HG03280 (cell line): Measurements from ENCODE around the gene PLAU.
"Not testable (repeated sequence)": the region's sequence is repeated elsewhere in the genome, so short reads cannot be mapped to it uniquely, and the experiment has no call there.

Experiments used
- ATAC-seq: cut with Tn5 transposase; IDR thresholded peaks from one replicate; pipeline ENCODE4 v1.9.1; 2021; ENCODE audit warnings: mild to moderate bottlenecking, moderate library complexity; ENCODE audit not compliant: unreplicated experiment

PLAU gene

DNA sequence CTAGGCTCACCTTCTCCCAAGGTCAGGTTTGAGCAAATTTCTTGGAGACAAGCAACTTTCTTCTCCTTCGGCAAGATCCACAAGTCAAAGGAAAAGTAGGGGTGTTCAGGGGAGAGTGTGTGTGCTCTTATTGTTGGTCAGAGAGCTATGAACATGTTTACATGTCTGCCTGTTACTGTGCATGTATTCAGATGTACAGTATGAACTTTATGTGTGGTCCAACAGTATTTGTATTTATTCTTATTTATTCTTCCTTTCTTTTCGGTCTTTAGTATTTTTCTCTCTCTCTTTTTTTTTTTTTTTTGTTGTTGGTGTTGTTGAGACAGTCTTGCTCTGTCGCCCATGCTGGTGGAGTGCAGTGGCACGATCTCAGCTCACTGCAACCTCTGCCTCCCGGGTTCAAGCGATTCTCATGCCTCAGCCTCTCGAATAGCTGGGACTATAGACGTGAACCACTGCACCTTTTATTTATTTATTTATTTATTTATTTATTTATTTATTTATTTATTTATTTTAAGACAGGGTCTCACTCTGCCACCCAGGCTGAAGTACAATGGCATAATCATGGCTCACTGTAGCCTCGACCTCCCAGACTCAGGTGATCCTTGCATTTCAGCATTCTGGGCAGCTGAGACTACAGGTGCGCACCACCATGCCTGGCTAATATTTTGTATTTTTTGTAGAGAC lies 38.2 kb downstream of the PLAU start:
- ATAC-seq, result no peak

DNA sequence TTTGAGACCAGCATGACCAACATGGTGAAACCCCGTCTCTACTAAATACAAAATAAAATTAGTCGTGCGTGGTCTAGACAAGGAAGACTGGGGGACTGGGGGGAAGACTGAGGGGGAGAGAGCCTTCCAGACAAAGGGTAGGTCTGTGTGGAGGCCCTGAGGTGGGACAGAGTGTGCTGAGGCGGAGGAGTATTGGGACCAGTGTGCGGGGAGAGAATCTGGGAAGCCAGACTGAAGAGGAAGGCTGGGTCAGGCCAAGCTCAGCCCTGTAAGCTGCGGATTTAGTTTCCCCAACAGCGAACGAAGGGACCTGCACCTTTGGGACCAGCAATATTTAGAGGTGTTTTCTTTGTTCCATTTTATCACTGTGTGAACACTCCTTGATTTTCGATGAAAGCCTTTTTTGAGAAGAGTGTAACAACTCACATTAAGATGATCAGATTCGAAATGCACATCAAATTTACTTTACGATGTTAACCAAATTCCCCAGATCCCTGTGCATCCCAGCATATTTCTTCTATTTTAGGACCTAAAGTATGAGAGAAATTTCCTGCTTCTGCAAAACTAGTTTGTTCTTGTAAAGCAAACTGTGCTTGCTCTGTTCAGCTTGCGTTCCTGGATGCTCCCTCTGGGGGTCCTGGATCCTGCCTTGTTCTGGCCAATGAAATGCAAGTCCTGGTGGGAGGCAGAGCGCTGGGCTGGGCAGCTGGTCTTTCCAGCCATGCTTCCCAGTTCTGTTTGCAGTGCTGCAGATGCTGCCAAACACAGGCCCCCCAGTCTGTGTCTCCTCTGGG lies 39.4 kb downstream of the PLAU start:
- no peak for ATAC-seq

DNA sequence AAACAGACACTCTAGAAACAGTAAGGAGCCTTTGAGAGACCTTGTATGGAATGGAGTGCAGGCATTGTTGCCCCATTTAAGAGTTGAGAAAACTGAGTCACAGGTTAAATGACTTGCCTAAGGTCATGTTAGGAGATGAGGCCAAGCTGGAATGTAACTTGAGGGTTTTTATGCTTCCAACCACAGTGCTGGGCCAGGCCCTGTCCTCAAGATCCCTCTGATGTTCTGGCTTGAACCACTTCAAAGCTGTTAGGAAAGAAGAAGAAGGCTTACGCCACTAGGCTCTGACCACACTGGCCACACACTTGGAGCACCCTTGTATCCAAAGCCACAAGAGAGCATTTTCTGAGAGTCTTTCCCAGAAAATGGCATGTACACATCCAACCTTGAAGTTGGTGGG lies 42.7 kb downstream of the PLAU start:
- ATAC-seq, result no peak

DNA sequence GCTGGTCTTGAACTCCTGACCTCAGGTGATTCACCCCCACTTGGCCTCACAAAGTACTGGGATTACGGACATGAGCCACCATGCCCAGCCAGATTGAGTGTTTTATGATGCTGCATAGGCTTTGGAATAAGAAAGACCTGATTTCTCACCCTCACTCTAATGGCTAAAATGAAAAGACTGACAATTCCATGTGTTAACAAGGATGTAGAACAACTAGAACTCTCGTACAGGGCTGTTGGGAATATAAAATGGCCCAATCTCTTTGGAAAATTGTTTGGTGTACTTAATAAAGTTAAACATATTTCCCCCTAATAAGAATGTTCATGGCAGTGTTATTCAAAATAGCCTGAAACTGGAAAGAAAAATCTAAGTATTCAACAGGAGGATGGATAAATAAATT lies 43.8 kb downstream of the PLAU start:
- no peak for ATAC-seq

DNA sequence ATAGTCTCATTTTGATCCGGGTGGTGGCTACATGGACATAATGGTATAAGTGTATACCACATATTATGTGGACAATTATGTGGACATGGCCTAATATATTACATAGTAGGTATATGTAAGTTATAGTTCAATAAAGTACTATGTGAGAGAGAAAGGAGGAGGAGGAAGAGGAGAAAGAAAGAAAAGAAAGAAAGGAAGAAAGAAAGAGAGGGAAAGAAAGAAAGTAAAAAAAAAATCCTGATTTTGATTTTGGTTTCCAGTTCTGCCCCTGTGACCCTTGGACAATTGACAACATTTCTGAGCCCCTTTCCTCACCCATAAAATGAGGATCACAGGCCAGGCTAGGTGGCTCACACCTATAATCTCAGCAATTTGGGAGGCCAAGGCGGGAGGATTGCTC lies 44.8 kb downstream of the PLAU start:
- ATAC-seq, result no peak

DNA sequence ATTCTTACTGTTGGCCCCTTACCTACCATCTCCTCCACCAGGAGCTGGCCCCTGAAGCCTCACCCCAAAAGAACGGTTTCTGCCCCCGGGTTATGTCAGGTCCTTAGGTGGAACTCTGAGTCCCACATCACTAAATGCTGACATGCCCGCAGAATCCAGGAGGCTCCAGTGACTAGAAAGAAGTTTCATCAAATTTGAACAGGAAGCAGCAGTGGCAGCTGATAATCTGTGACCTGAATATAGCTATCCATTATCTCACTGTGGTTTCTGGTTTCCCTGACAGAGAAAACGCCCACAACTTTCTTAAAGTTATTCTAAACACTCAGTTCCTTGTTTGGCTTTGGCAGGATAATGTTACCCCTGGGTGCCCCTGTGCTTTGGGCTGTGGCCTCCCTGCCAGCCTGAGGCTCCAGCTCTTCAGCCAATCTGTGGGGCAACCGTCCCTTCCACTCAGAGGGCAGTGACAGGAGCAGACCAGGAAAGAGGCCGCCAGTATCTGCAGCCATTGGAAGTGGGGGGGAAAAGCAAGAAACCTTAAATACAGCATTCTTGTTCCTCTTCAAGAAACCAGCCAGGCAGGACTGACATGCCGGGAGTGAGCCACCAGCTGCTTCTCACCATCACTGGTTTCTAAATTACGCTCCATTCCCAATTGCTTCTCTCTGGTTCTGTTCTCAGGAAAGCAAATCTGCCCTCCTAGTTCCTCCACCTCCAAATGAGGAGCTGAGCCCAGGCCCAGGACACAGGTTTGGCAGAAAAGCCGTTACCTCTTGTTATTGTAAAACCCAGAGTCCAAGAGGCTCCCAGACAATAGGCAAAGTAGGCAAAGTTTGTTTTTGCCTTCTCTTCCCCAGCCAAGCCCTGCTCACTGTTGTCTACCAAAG lies 45.8 kb downstream of the PLAU start:
- ATAC-seq, result peak; percentile 43

DNA sequence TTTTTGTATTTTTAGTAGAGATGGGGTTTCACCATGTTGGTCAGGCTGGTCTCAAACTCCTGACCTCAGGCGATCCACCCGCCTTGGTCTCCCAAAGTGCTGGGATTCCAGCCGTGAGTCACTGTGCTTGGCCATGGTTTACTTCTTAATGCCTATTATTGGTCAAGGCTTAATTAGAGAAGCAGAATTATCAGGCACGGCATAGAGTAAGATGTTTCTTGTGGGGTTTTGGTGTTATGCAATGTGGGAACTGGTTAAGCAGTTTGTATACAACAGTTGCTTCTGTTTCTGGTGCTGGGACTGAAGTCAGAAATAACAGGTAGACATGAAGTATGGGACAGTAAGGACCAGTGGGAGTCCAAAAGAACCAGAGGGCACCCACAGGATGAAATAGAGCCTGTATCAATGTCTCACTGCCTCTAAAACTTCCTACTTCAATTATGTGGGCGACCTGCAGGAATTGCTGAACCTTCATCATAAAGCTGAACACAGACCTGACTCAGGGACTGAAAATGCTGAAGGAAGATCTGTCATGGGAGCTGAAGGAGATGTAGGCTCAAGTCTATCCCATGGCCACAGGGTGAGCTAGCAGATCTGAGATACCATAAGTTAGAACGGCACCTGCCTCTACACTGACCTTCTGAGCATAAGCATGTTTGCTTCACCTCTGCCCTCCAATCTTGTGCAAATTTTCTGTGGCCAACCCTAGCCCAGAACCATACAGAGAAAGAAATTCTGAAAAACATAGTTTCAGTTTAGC lies 48.7 kb downstream of the PLAU start:
- no peak for ATAC-seq

DNA sequence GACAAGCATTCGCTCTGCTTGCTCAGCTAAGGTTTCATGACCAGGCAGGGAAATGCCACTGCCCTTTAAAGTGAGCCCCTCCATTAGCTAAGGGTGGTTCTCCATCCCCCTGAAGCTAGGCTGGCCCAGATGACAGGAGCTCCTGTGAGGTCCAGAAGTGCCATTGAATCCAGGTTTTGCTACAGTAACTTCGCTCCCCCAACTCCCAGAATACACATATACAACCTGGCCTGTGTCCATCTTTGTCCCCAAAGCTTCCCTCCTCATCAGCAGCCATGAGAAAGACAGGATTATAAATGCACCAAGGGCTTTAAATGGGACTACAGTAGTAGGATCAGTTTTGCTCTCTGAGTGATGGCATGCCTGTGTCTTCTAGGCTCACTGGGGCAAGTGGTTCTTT lies 51.5 kb downstream of the PLAU start:
- ATAC-seq, result no peak

DNA sequence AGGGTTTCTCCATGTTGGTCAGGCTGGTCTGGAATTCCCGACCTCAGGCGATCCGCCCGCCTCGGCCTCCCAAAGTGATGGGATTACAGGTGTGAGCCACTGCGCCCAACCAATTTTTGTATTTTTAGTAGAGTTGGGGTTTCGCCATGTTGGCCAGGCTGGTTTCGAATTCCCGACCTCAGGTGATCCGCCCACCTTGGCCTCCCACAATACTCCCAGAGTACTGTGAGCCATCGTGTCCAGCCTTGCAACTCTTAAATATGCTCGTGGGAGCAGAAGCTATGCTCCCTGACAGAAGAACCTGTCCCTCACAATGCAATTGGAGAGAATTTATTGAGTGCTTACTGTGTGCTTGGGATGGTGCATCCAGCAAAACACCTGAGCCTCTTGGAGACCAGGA lies 52.6 kb downstream of the PLAU start:
- not testable (repeated sequence) for ATAC-seq

DNA sequence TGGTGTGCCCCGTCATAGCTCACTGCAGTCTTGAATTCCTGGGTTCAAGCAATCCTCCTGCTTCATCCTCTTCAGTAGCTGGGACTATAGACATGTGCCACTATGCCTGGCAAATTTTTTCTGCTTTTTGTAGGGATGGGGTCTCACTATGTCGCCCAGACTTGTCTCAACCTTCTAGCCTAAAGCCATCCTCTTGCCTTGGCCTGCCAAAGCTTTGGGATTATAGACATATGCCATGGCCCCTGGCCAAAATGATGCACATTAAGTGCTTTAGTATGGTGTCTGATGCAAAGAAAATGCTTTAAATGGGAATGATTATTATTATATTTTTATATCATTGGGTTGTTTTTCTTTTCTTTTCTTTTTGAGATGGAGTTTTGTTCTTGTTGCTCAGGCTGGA lies 53.8 kb downstream of the PLAU start:
- ATAC-seq, result no peak

DNA sequence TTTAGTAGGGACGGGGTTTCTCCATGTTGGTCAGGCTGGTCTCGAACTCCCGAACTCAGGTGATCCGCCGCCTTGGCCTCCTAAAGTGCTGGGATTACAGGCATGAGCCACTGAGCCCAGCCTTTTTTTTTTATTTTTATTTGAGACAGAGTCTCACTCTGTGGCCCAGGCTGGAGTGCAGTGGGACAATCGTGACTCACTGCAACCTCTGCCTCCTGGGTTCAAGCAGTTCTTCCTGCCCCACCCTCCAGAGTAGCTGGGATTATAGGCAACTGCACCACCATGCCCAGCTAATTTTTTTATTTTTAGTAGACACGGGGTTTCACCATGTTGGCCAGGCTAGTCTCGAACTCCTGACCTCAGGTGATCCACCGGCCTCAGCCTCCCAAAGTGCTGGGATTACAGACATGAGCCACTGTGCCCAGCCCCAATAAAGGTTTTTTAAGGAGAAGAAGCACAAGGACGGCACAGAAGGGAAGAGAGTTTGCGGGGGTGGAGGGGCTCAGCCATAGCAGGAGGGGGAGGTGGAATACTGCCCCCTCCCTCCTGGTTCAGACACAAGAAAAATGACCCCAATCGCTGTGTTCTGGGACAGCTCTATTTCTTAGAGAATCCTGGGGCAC lies 54.4 kb downstream of the PLAU start:
- ATAC-seq, result not testable (repeated sequence)

DNA sequence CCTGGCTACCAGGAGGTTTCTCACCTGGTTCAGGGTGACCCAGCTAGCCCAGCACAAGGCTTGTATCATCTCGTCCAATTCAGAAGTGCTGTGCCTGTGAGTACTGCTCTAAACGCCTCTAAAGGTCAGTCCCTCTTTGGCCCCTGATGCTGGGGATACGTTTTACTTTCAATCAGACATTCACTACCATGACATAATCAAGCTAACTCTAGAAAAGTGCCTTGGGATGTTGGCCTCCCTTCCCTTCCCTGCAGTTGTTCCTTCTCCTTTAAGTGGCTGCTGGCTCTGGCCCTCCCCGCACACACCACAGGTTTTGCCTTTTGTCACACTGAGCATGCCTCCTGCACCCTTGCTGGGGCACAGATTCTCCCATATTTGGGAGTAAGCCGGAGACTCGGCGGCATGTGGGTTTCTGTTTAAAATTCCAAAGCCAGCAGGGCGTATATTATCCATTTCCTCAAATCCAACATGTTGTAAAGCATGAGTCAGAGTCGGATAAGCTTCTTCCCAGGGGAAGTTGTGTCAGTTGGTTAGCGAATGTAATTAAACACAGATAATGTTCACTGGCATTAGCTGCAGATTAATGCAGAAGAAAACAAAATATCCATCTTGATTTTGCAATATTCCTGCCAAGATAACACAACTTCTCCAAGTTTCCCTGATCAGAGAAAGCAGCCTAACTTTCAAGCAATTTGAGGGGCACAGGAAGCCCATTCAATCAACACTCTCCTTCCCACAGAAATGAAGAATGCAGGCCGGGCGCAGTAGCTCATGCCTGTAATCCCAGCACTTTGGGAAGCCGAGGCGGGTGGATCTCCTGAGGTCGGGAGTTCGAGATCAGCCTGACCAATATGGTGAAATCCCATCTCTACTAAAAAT lies 55.2 kb downstream of the PLAU start:
- no peak for ATAC-seq

DNA sequence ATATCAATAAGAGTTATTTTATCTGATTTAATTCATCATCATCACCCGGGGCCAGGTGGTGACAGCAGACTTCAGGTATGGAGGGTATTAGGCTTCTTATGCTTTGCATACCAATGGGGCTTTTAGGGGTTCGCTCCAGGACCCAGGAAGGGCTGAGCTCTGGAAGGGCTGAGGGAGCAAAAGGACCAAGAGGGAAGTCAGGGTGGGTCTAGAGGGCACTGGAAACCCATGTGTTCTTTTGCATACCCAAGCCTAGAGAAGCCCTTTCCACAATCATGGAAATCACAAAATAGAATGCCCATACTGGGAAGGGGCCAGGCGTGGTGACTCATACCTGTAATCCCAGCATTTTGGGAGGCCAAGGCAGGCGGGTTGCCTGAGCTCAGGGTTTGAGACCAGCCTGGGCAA lies 56.1 kb downstream of the PLAU start:
- no peak for ATAC-seq
